K562 (cell line): ENCODE measurements around the gene MDC1. TPM values are rescaled to one million over a fixed set of nuclear protein-coding genes. Genes with fewer than 3 reads are reported as not detected.

Experiments
- BRD4 ChIP-seq: fragments of 200-600 bp; sonication (generic); IDR thresholded peaks from 2 replicates; pipeline ENCODE4 v1.6.1; 2017; ENCODE audit warnings: inconsistent platforms
- FOXK1 ChIP-seq: sonication (generic); formaldehyde crosslinking; IDR thresholded peaks from 2 replicates; pipeline ENCODE4 v1.8.0; 2022; ENCODE audit warnings: missing genetic modification reagents, mild to moderate bottlenecking, borderline replicate concordance
- HCFC1 ChIP-seq: IDR thresholded peaks from 2 replicates; pipeline ENCODE4 v1.6.1; 2012; ENCODE audit warnings: low read depth, low read length, improper control_type of control experiment
- HDAC2 ChIP-seq: fragments of 450-650 bp; IDR thresholded peaks from 2 replicates; pipeline ENCODE4 v1.6.1; 2016; ENCODE audit warnings: mild to moderate bottlenecking
- NBN ChIP-seq: fragments of 450-650 bp; IDR thresholded peaks from 2 replicates; pipeline ENCODE4 v1.6.1; 2016; ENCODE audit warnings: low read depth, mild to moderate bottlenecking
- NRF1 ChIP-seq, 2 experiments: fragments of 450-650 bp; IDR thresholded peaks in 1 of 2; conservative IDR thresholded peaks in 1 of 2; 2 replicates each; pipeline ENCODE4 v1.6.1; 2014; ENCODE audit warnings: mild to moderate bottlenecking in 2 of 2
- POLR2AphosphoS5 ChIP-seq: IDR thresholded peaks from 2 replicates; pipeline ENCODE4 v1.6.1; 2011; ENCODE audit warnings: mild to moderate bottlenecking, low read depth, low read length, moderate library complexity; ENCODE audit not compliant: control insufficient read depth, insufficient read depth
- SMARCA4 ChIP-seq: fragments of 450-650 bp; IDR thresholded peaks from 2 replicates; pipeline ENCODE4 v1.6.1; 2016
- STAG1 ChIP-seq: sonication (generic); formaldehyde crosslinking; IDR thresholded peaks from 2 replicates; pipeline ENCODE4 v1.5.0; 2020; ENCODE audit warnings: missing genetic modification reagents, borderline replicate concordance
- TEAD4 ChIP-seq, 2 experiments: sonication (generic) in 1 of 2; formaldehyde crosslinking in 1 of 2; IDR thresholded peaks; 2 replicates each; pipeline versions ENCODE4 v1.6.1 to v1.8.0; 2012 to 2022; ENCODE audit warnings: borderline replicate concordance in 1 of 2, inconsistent platforms in 1 of 2, low read length in 1 of 2, mild to moderate bottlenecking in 1 of 2, missing genetic modification reagents in 1 of 2
- XRCC5 ChIP-seq: fragments of 200-400 bp; formaldehyde crosslinking; IDR thresholded peaks from 2 replicates; pipeline ENCODE4 v1.6.1; 2017; ENCODE audit warnings: low read depth, mild to moderate bottlenecking, low read length
- ZFPM2 ChIP-seq: fragments of 250-450 bp; sonication (Bioruptor Pico); IDR thresholded peaks from 2 replicates; pipeline ENCODE4 v1.5.1; 2022; ENCODE audit warnings: mild to moderate bottlenecking
- ZNF146 ChIP-seq: IDR thresholded peaks from one replicate; pipeline ENCODE4 v1.6.1; 2018; ENCODE audit warnings: missing compliant biosample characterization; ENCODE audit not compliant: unreplicated experiment
- ZNF583 ChIP-seq: fragments of 250-450 bp; sonication (Bioruptor Pico); IDR thresholded peaks from 2 replicates; pipeline ENCODE4 v1.4.0; 2020
- ZNF696 ChIP-seq: fragments of 250-450 bp; sonication (Bioruptor Pico); conservative IDR thresholded peaks from 2 replicates; pipeline ENCODE4 v1.4.0; 2020; ENCODE audit warnings: mild to moderate bottlenecking, moderate library complexity
- polyA plus RNA-seq, 8 experiments: library from polyadenylated mRNA; depleted of rRNA in 4 of 8; stranded (reverse) in 5 of 8; unstranded in 3 of 8; fragments of >200 nt; fragmentation: Nextera tagmentation in 2 of 8; fragmentation: Illumina TruSeq in 1 of 8; extraction: Ambion mirVana in 2 of 8; extraction: Trizol in 1 of 8; gene quantifications; 2 replicates each; pipeline versions ENCODE4 v1.2.1 to v1.2.3, GENCODE V29; 2011 to 2014; ENCODE audit warnings: inconsistent platforms in 1 of 8, missing spikeins in 1 of 8
- total RNA-seq, 7 experiments: library from RNA; depleted of rRNA in 6 of 7; stranded (reverse); fragments of >200 nt in 6 of 7; fragmentation: Illumina TruSeq in 2 of 7; extraction: Trizol in 2 of 7; gene quantifications; 2 replicates each; pipeline versions ENCODE4 v1.2.1 to v1.2.3, GENCODE V29; 2011 to 2021; ENCODE audit warnings: low replicate concordance in 1 of 7
- TF ChIP-seq, protein P1 (sequence below): fragments of 450-650 bp; IDR thresholded peaks from 2 replicates; pipeline ENCODE4 v1.6.1; 2017; ENCODE audit warnings: antibody characterized with exemption
- TF ChIP-seq, protein P2 (sequence below): sonication (generic); formaldehyde crosslinking; IDR thresholded peaks from 2 replicates; pipeline ENCODE4 v1.8.0; 2022; ENCODE audit warnings: mild to moderate bottlenecking, missing genetic modification reagents
- TF ChIP-seq, protein P3 (sequence below): IDR thresholded peaks from 3 replicates; pipeline ENCODE4 v1.6.1; 2011; ENCODE audit warnings: borderline replicate concordance, mild to moderate bottlenecking, moderate library complexity; ENCODE audit not compliant: insufficient read length; ENCODE audit errors: extremely low read depth
- TF ChIP-seq, protein P4 (sequence below): fragments of 450-650 bp; IDR thresholded peaks from 2 replicates; pipeline ENCODE4 v1.6.1; 2014; ENCODE audit warnings: low read depth, mild to moderate bottlenecking, moderate library complexity, borderline replicate concordance

The MDC1 gene
- total and polyA plus RNA-seq, 9 of the 15 experiments (the other 6 are each of a cell fraction or from before 2014, with no cell fraction given) = 8.2 to 114 (median 20.0) TPM

DNA sequence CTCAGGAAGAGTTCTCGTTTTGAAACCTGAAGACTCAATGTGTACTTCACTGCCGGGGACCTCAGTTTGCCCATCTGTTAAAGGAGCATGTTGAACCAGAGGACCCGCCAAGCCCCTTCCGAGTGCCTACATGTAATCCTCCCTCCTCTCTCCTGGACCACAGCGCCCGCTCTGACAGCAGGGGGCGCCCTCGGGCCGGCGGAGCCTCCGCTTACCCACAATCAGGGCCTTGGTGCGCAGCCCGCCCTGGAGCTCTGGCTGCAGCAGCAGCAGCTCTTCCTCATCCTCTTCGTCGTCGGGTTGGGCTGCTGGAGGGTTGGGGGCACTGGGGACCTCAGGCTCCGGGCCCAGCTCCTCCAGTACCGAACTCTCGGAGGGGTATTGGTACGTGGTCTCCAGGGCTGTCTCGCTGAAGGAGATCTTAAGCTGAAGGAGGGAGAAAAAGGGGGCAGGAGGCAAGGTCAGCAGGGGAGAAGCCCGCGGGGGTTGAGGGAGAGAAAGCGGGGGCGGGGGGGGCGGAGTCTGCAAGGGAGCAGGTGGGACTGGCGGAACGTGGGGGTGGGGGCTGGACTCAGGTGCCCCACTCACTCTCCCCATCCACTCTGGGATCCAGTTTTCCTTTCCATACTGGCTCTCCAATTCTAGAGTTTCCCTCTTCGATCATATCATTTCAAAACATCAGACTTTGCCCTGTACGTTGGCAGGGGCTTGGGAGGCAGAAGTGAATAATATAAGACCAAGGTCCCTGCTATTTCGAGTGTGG, 37.9 kb downstream of the MDC1 start (continued):
- TF ChIP-seq ZNF146 = no peak
- no peak for TF ChIP-seq POLR2AphosphoS5
- TF ChIP-seq XRCC5 = peak; percentile 92
- TF ChIP-seq STAG1 = peak; percentile 87; the same call in 1 of the 2 replicates
- TF ChIP-seq ZNF583 (CRISPR knock-in tag) = 0 out of 2 replicates have a peak, but pooled peaks have one; percentile 47
- no peak for TF ChIP-seq ZFPM2 (CRISPR knock-in tag)
- TF ChIP-seq HDAC2 = peak; percentile 26; the same call in 1 of the 2 replicates
- TF ChIP-seq NRF1 (conservative IDR thresholded peaks at IDR 0.05 in 1 of 2, IDR thresholded peaks at IDR 0.05 in 1 of 2) = peak; percentile 76 to 80
- no peak for TF ChIP-seq NBN
- TF ChIP-seq HCFC1 = peak; percentile 54; the same call in 1 of the 2 replicates
- no peak for TF ChIP-seq FOXK1 (CRISPR knock-in tag)
- TF ChIP-seq SMARCA4 = peak; percentile 45
- TF ChIP-seq, protein P1, sequence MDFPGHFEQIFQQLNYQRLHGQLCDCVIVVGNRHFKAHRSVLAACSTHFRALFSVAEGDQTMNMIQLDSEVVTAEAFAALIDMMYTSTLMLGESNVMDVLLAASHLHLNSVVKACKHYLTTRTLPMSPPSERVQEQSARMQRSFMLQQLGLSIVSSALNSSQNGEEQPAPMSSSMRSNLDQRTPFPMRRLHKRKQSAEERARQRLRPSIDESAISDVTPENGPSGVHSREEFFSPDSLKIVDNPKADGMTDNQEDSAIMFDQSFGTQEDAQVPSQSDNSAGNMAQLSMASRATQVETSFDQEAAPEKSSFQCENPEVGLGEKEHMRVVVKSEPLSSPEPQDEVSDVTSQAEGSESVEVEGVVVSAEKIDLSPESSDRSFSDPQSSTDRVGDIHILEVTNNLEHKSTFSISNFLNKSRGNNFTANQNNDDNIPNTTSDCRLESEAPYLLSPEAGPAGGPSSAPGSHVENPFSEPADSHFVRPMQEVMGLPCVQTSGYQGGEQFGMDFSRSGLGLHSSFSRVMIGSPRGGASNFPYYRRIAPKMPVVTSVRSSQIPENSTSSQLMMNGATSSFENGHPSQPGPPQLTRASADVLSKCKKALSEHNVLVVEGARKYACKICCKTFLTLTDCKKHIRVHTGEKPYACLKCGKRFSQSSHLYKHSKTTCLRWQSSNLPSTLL = no peak
- no peak for TF ChIP-seq ZNF696 (CRISPR knock-in tag)
- TF ChIP-seq, protein P2, sequence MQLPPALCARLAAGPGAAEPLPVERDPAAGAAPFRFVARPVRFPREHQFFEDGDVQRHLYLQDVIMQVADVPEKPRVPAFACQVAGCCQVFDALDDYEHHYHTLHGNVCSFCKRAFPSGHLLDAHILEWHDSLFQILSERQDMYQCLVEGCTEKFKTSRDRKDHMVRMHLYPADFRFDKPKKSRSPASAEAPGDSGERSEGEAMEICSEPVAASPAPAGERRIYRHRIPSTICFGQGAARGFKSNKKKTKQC = no peak
- TF ChIP-seq, protein P3, sequence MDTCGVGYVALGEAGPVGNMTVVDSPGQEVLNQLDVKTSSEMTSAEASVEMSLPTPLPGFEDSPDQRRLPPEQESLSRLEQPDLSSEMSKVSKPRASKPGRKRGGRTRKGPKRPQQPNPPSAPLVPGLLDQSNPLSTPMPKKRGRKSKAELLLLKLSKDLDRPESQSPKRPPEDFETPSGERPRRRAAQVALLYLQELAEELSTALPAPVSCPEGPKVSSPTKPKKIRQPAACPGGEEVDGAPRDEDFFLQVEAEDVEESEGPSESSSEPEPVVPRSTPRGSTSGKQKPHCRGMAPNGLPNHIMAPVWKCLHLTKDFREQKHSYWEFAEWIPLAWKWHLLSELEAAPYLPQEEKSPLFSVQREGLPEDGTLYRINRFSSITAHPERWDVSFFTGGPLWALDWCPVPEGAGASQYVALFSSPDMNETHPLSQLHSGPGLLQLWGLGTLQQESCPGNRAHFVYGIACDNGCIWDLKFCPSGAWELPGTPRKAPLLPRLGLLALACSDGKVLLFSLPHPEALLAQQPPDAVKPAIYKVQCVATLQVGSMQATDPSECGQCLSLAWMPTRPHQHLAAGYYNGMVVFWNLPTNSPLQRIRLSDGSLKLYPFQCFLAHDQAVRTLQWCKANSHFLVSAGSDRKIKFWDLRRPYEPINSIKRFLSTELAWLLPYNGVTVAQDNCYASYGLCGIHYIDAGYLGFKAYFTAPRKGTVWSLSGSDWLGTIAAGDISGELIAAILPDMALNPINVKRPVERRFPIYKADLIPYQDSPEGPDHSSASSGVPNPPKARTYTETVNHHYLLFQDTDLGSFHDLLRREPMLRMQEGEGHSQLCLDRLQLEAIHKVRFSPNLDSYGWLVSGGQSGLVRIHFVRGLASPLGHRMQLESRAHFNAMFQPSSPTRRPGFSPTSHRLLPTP = no peak
- TF ChIP-seq BRD4 = no peak
- TF ChIP-seq, protein P4, sequence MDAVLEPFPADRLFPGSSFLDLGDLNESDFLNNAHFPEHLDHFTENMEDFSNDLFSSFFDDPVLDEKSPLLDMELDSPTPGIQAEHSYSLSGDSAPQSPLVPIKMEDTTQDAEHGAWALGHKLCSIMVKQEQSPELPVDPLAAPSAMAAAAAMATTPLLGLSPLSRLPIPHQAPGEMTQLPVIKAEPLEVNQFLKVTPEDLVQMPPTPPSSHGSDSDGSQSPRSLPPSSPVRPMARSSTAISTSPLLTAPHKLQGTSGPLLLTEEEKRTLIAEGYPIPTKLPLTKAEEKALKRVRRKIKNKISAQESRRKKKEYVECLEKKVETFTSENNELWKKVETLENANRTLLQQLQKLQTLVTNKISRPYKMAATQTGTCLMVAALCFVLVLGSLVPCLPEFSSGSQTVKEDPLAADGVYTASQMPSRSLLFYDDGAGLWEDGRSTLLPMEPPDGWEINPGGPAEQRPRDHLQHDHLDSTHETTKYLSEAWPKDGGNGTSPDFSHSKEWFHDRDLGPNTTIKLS = no peak
- 0 out of 2 replicates have a peak, but pooled peaks have one; percentile 22 for TF ChIP-seq TEAD4 (IDR thresholded peaks at IDR 0.05; ENCODE audit: low read length)
- TF ChIP-seq TEAD4 (CRISPR knock-in tag; IDR thresholded peaks at IDR 0.05; ENCODE audit: borderline replicate concordance) = no peak
